ENCODE measurements around the gene AKR1D1.

DNA sequence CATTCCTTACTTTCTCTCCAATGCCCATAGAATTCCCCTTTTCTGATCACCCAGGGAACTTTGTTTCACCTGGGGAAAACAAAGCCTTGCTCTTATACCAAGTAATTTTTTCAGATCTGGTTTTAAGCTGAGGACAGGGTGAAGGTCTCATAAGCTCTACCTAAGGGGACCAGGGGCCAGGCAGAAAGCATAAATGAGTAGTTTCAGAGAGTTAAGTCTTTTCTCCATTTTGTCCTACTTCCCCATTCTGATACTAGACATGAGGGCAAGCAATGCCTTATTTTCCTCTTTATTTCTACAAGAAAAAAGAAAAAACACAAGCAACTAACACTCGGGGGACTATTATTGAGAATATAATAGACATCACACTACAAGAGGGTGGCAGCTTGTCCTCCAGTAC is 2.9 kb downstream of the AKR1D1 start:
- TF ChIP-seq, protein P1, sequence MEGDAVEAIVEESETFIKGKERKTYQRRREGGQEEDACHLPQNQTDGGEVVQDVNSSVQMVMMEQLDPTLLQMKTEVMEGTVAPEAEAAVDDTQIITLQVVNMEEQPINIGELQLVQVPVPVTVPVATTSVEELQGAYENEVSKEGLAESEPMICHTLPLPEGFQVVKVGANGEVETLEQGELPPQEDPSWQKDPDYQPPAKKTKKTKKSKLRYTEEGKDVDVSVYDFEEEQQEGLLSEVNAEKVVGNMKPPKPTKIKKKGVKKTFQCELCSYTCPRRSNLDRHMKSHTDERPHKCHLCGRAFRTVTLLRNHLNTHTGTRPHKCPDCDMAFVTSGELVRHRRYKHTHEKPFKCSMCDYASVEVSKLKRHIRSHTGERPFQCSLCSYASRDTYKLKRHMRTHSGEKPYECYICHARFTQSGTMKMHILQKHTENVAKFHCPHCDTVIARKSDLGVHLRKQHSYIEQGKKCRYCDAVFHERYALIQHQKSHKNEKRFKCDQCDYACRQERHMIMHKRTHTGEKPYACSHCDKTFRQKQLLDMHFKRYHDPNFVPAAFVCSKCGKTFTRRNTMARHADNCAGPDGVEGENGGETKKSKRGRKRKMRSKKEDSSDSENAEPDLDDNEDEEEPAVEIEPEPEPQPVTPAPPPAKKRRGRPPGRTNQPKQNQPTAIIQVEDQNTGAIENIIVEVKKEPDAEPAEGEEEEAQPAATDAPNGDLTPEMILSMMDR (conservative IDR thresholded peaks at IDR 0.05 in 1 of 2, IDR thresholded peaks at IDR 0.05 in 1 of 2; ENCODE audit: extremely low read depth in 1 of 2, insufficient read depth in 1 of 2, low read depth in 1 of 2, low read length in 2 of 2) = no peak
- no peak for TF ChIP-seq EZH2 (IDR thresholded peaks at IDR 0.05; ENCODE audit: borderline replicate concordance, low read length)

Measured in mammary epithelial cell (primary cell).